ENCODE data around the gene ARL6IP4.
"Not testable (repeated sequence)": the region's sequence is repeated elsewhere in the genome, so short reads cannot be mapped to it uniquely, and the experiment has no call there.

ARL6IP4 gene

GRCh38 chr12:122980183-122981035 lies at the start of gene ARL6IP4:
Gene ARL6IP4 (plus strand): TSS chr12:122980681. CDS start chr12:122981140, 459 bp downstream.
- no peak for DNase-seq

- DNase-seq: no peak
These were observed 48.3 kb upstream of the ARL6IP4 start for GRCh38 chr12:122932207-122932606.

GRCh38 chr12:122934722-122935121 lies 45.8 kb upstream of the ARL6IP4 start:
- no peak for DNase-seq

- no peak for DNase-seq
These were observed 45.2 kb upstream of the ARL6IP4 start for GRCh38 chr12:122935318-122935717.

GRCh38 chr12:122937622-122938091 lies 42.8 kb upstream of the ARL6IP4 start:
- no peak for DNase-seq

- no peak for DNase-seq
These were observed 41.4 kb upstream of the ARL6IP4 start for GRCh38 chr12:122939125-122939524.

GRCh38 chr12:122941351-122941750 lies 39.1 kb upstream of the ARL6IP4 start:
- DNase-seq: not testable (repeated sequence)

- no peak for DNase-seq
These were observed 37.8 kb upstream of the ARL6IP4 start for GRCh38 chr12:122942637-122943036.

GRCh38 chr12:122943196-122943595 lies 37.3 kb upstream of the ARL6IP4 start:
- DNase-seq: no peak

GRCh38 chr12:122944605-122945592 lies 35.6 kb upstream of the ARL6IP4 start:
- DNase-seq: no peak

GRCh38 chr12:122946690-122947341 lies 33.7 kb upstream of the ARL6IP4 start:
- DNase-seq: no peak

- no peak for DNase-seq
These were observed 33.1 kb upstream of the ARL6IP4 start for GRCh38 chr12:122947352-122947792.

- DNase-seq: no peak
These were observed 31.9 kb upstream of the ARL6IP4 start for GRCh38 chr12:122948605-122949004.

- DNase-seq: no peak
These were observed 31.1 kb upstream of the ARL6IP4 start for GRCh38 chr12:122949405-122949804.

- no peak for DNase-seq
These were observed 30.4 kb upstream of the ARL6IP4 start for GRCh38 chr12:122949816-122950675.

GRCh38 chr12:122951406-122951805 lies 29.1 kb upstream of the ARL6IP4 start:
- no peak for DNase-seq

GRCh38 chr12:122951979-122952892 lies 28.2 kb upstream of the ARL6IP4 start:
- DNase-seq: no peak

- DNase-seq: no peak
These were observed 25.3 kb upstream of the ARL6IP4 start for GRCh38 chr12:122955156-122955555.

GRCh38 chr12:122956035-122956434 lies 24.4 kb upstream of the ARL6IP4 start:
- no peak for DNase-seq

GRCh38 chr12:122958198-122958888 lies 22.1 kb upstream of the ARL6IP4 start:
- DNase-seq: no peak
